Measurements from ENCODE around the gene SENP1. TPM values are rescaled to one million over a fixed set of nuclear protein-coding genes. Genes with fewer than 3 reads are reported as not detected.
A peak's percentile ranks its signal among the peaks of the same experiment; 100 is the strongest.

The SENP1 gene
- total and polyA plus RNA-seq, 2 experiments from 2014 or later, result 16.7 to 20.4 TPM

- Histone ChIP-seq H3K27me3 (no peaks in the 10 kb centered on the region), H3K36me3 (peaks cover 77% of the 10 kb centered on the region), H3K4me1 (ENCODE audit: low read depth) (no peaks in the 10 kb centered on the region), H3K27ac (no peak overlapping the region), H3K9me3 (ENCODE audit: low read depth) (no peaks in the 10 kb centered on the region), H3K4me3 (no peak overlapping the region)
- DNase-seq (ENCODE audit: low read depth in 1 of 2, low spot score in 1 of 2), result no peak
- no peak for TF ChIP-seq CTCF (IDR thresholded peaks at IDR 0.05; ENCODE audit: low read depth, low read length)
These were observed 29.1 kb upstream of the SENP1 start for GRCh38 chr12:48135027-48135426.

GRCh38 chr12:48132826-48133225 lies 26.9 kb upstream of the SENP1 start:
- Histone ChIP-seq H3K9me3 (ENCODE audit: low read depth) (no peaks in the 10 kb centered on the region), H3K4me1 (ENCODE audit: low read depth) (no peaks in the 10 kb centered on the region), H3K4me3 (no peak overlapping the region), H3K27me3 (no peaks in the 10 kb centered on the region), H3K27ac (no peak overlapping the region), H3K36me3 (peaks cover 74% of the 10 kb centered on the region)
- DNase-seq (ENCODE audit: low read depth in 1 of 2, low spot score in 1 of 2), result no peak
- TF ChIP-seq CTCF (IDR thresholded peaks at IDR 0.05; ENCODE audit: low read depth, low read length), result no peak

GRCh38 chr12:48131517-48131916 lies 25.6 kb upstream of the SENP1 start:
- Histone ChIP-seq H3K36me3 (peaks cover 72% of the 10 kb centered on the region), H3K4me3 (no peak overlapping the region), H3K27ac (no peak overlapping the region), H3K27me3 (no peaks in the 10 kb centered on the region), H3K9me3 (ENCODE audit: low read depth) (no peaks in the 10 kb centered on the region), H3K4me1 (ENCODE audit: low read depth) (peaks cover 10% of the 10 kb centered on the region)
- no peak for TF ChIP-seq CTCF (IDR thresholded peaks at IDR 0.05; ENCODE audit: low read depth, low read length)
- DNase-seq (ENCODE audit: low read depth in 1 of 2, low spot score in 1 of 2), result no peak

GRCh38 chr12:48129376-48129775 lies 23.5 kb upstream of the SENP1 start:
- Histone ChIP-seq H3K4me3 (no peak overlapping the region), H3K27ac (no peak overlapping the region), H3K36me3 (peaks cover 59% of the 10 kb centered on the region), H3K4me1 (ENCODE audit: low read depth) (peaks cover 31% of the 10 kb centered on the region), H3K9me3 (ENCODE audit: low read depth) (no peaks in the 10 kb centered on the region), H3K27me3 (no peaks in the 10 kb centered on the region)
- DNase-seq (ENCODE audit: low read depth in 1 of 2, low spot score in 1 of 2), result no peak
- no peak for TF ChIP-seq CTCF (IDR thresholded peaks at IDR 0.05; ENCODE audit: low read depth, low read length)

- H3K4me3 ChIP-seq, result no peak overlapping the region
- peaks cover 54% of the 10 kb centered on the region for H3K36me3 ChIP-seq
- no peak for DNase-seq (ENCODE audit: low read depth in 1 of 2, low spot score in 1 of 2)
- H3K27ac ChIP-seq, result peak overlapping the region; percentile 2
- H3K27me3 ChIP-seq, result no peaks in the 10 kb centered on the region
- TF ChIP-seq CTCF (IDR thresholded peaks at IDR 0.05; ENCODE audit: low read depth, low read length), result no peak
- no peaks in the 10 kb centered on the region for H3K9me3 ChIP-seq (ENCODE audit: low read depth)
- peaks cover 36% of the 10 kb centered on the region for H3K4me1 ChIP-seq (ENCODE audit: low read depth)
These were observed 22.9 kb upstream of the SENP1 start for GRCh38 chr12:48128800-48129199.

Data from cardiac muscle cell (in vitro differentiated cells and primary cell).